OCI-LY1 (cell line): Measurements from ENCODE around the gene DDX24.
A peak's percentile ranks its signal among the peaks of the same experiment; 100 is the strongest.

ENCODE experiments used
- EZH2 ChIP-seq: fragments of 200-600 bp; sonication (generic), shearing (Covaris generic); IDR thresholded peaks from 2 replicates; pipeline ENCODE4 v1.8.0; 2017; ENCODE audit warnings: borderline replicate concordance, mixed run types, mild to moderate bottlenecking, antibody characterized with exemption, low read length, moderate library complexity, mixed read lengths
- TF ChIP-seq, protein P1 (sequence below): fragments of 200-600 bp; sonication (generic), shearing (Covaris generic); IDR thresholded peaks from 2 replicates; pipeline ENCODE4 v1.5.1; 2017; ENCODE audit warnings: mild to moderate bottlenecking, antibody characterized with exemption, low read length, moderate library complexity, mixed read lengths

DNA sequence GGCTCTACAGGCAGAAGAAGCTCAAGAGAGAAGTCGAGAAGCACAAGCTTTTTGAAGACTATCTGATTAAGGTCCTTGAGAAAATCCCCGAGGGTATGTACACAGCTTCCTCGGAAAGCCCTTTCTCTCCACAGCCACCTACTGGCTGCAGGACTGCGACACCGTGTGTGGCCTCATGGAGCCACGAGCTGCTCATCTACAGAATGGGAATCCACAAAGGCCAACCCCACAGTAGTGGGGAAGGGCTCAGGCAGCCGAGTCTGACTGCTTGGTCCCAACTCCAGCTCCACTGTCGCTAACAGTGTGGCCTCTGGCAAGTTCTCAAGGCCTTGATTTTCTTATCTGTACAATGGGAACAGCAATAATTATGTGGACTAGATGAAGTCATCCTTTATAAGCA, 81.4 kb downstream of the DDX24 start:
- TF ChIP-seq, protein P1, sequence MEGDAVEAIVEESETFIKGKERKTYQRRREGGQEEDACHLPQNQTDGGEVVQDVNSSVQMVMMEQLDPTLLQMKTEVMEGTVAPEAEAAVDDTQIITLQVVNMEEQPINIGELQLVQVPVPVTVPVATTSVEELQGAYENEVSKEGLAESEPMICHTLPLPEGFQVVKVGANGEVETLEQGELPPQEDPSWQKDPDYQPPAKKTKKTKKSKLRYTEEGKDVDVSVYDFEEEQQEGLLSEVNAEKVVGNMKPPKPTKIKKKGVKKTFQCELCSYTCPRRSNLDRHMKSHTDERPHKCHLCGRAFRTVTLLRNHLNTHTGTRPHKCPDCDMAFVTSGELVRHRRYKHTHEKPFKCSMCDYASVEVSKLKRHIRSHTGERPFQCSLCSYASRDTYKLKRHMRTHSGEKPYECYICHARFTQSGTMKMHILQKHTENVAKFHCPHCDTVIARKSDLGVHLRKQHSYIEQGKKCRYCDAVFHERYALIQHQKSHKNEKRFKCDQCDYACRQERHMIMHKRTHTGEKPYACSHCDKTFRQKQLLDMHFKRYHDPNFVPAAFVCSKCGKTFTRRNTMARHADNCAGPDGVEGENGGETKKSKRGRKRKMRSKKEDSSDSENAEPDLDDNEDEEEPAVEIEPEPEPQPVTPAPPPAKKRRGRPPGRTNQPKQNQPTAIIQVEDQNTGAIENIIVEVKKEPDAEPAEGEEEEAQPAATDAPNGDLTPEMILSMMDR = peak; percentile 31; the same call in 1 of the 2 replicates
- TF ChIP-seq EZH2 = no peak
